IPS-NIHi7 (cell line): ENCODE data around the gene CSTPP1.
A peak's percentile ranks its signal among the peaks of the same experiment; 100 is the strongest.
"Not testable (repeated sequence)": the region's sequence is repeated elsewhere in the genome, so short reads cannot be mapped to it uniquely, and the experiment has no call there.

Experiments
- DNase-seq: peaks from one replicate; pipeline ENCODE4 v3.0.0; 2012; ENCODE audit warnings: mixed read lengths; ENCODE audit errors: extremely low spot score

The CSTPP1 gene

GRCh38 chr11:47180006-47180787 is 243.6 kb downstream of the CSTPP1 start:
- DNase-seq: no peak

GRCh38 chr11:47181271-47181670 is 244.7 kb downstream of the CSTPP1 start:
- DNase-seq: no peak

- no peak for DNase-seq
These were observed 245.8 kb downstream of the CSTPP1 start for GRCh38 chr11:47182380-47182779.

- DNase-seq: no peak
These were observed 246.7 kb downstream of the CSTPP1 start for GRCh38 chr11:47183031-47183856.

GRCh38 chr11:47183969-47184368 is 247.4 kb downstream of the CSTPP1 start:
- no peak for DNase-seq

GRCh38 chr11:47184711-47185304 is 248.2 kb downstream of the CSTPP1 start:
- no peak for DNase-seq

GRCh38 chr11:47185305-47186075 is 248.9 kb downstream of the CSTPP1 start:
- DNase-seq: peak; percentile 85

- peak; percentile 62 for DNase-seq
These were observed 249.6 kb downstream of the CSTPP1 start, which contains the start of gene PACSIN3 for GRCh38 chr11:47186076-47186699. PACSIN3 (minus strand) TSS chr11:47186434; CDS start chr11:47182727, 3,707 bp downstream.

GRCh38 chr11:47186700-47187695 is 250.4 kb downstream of the CSTPP1 start:
- DNase-seq: peak; percentile 57

- no peak for DNase-seq
These were observed 251.2 kb downstream of the CSTPP1 start for GRCh38 chr11:47187723-47188122.

GRCh38 chr11:47188259-47188658 is 251.7 kb downstream of the CSTPP1 start:
- DNase-seq: no peak

- no peak for DNase-seq
These were observed 252.7 kb downstream of the CSTPP1 start for GRCh38 chr11:47189100-47189834.

- DNase-seq: not testable (repeated sequence)
These were observed 254.6 kb downstream of the CSTPP1 start for GRCh38 chr11:47191137-47191536.

- DNase-seq: no peak
These were observed 255.6 kb downstream of the CSTPP1 start for GRCh38 chr11:47192111-47192510.

- DNase-seq: not testable (repeated sequence)
These were observed 261.6 kb downstream of the CSTPP1 start for GRCh38 chr11:47198161-47198560.

- no peak for DNase-seq
These were observed 264.5 kb downstream of the CSTPP1 start for GRCh38 chr11:47201015-47201414.

GRCh38 chr11:47202576-47202975 is 266.0 kb downstream of the CSTPP1 start:
- no peak for DNase-seq

GRCh38 chr11:47204637-47204989 is 268.1 kb downstream of the CSTPP1 start:
- DNase-seq: peak; percentile 63

- DNase-seq: not testable (repeated sequence)
These were observed 270.0 kb downstream of the CSTPP1 start for GRCh38 chr11:47206577-47206976.
